ENCODE data around the gene RCAN2.

Gene RCAN2

DNA sequence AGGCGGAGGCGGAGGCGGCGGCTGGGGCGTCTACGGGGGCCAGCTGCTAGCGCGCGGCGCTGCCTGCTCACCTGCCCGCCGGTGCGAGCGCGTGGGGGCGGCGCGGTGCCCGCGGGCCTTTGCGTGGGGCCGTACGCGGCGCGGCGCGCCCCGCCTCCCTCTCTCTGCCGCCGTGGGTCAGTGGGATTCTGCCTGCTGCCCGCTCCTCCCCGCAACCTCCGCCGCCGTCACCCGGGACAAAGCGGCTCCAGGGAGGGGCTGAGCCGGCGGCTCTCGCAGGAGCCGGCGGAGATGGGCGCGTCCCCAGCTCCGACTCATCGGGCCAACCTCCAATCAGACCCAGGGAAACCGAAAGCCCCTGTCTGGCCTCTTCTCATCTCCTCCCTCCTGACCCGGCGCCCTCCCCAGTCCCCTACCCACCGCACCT is at the start of gene RCAN2:
Gene RCAN2, minus strand, starts transcription at position 249 of the 427 bp plus-strand sequence.
- DNase-seq = peak in 1 of 2 donors; percentile 2

DNA sequence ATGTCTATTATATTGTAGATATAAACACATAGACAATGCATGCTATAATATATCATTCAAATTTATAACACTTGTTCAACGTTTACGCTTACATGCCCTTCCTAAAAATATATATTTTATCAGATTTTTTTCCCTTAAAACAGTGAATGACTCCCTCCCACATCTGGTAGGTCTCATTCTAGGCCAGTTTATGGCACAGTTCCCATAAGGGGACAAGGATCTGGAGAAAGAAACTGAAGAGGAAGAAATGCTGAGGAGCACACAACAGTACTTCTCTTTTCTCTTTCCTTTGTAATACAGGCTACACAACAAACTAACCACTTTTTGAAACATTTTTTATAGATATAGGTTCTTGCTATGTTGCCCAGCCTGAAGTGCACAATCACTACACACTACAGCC is 48.6 kb upstream of the RCAN2 start:
- DNase-seq = no peak

DNA sequence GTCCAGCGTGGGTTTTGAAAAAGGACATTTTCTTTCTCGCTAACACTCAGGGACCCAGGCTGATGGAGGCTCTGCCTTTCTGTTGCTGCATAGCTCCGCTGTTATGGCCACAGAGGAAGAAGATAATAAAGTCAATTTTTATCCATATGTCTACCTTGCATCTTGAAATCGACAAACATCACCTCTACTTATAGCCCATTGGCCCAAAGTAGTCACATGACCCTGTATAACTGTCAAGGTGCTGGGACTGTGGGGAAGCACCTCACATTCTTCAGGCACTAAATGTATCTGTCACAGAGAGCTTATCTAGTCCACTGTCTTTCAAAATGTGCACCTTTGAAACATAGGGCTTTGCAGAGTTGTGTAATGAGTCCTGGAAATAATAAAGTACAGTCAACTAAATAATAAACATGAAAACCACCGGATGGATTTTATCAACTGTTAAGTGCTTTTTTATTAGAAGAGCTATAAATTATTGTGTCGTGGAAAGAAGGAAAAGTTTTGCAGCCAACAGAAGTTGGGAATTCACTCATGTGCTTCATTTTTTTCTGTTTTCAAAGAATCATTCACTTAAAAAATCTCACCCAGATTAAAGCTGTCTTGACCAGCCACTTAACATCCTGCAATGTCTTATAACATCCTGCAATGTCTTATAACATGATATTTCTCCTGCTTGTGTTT is 47.7 kb upstream of the RCAN2 start:
- DNase-seq = no peak

DNA sequence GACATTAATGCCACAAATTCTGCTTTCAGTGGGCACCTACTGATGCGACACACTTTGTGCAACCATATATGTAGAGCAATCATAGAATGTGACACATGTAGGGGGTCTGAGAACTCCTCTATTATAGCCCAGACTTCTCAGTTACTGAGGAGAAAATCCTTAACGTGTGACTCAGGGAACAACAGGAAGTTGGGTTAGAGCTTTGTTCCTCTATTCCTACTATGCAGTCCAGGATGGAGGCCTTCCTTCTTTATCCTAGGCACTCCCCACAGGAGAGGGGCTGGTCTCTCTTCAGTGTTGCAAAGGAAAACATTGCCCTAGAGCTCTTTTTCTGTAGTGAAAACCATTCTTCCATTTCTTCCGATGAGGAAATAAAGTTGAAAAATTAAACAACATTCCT is 39.6 kb upstream of the RCAN2 start:
- no peak for DNase-seq

GRCh38 chr6:46528961-46529750 is 37.9 kb upstream of the RCAN2 start:
- DNase-seq = no peak

GRCh38 chr6:46526607-46527006 is 35.4 kb upstream of the RCAN2 start:
- DNase-seq = no peak

DNA sequence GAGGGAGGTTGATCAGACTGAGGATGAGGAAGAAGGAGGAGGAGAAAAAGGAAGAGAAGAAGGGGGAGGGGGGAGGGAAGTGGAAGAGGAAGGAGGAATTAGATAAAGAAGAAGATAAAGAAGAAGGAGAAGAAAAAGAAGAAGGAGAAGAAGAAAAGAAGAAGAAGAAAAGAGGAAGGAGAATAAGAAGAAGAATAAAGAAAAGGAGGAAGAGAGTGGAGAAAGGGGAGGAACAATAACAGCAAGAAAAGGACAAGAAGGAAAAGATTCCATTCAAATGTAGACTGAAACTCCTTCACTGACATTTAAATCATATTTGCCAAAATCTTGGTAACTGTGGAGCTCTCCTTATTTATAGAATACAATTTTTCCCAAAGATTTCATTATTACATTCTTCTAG is 34.3 kb upstream of the RCAN2 start:
- DNase-seq = no peak

DNA sequence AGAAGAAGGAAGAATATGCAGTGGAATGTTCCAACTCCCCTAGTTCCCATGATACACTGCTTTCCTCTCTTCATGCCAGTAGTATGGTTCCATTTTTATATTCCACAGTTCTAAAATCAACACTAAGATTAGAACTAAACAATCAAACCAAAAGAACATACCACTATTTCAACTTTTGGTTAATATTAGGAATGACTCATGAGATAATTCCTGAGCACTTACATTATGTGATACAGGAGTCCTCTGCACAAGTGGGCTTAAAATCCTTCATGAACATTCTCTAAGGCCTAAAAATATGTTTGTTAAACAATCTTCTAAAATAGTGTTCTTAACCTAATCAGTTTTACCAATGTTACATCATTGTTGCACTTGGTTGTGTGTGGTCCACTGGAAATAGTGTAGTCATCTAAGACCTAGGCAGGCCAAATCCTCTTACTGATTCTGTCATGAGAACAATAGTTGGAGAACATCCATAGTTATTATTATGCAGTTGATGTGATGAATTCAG is 30.3 kb upstream of the RCAN2 start:
- DNase-seq = no peak

GRCh38 chr6:46517202-46517601 is 26.0 kb upstream of the RCAN2 start:
- no peak for DNase-seq

GRCh38 chr6:46513533-46513932 is 22.3 kb upstream of the RCAN2 start:
- no peak for DNase-seq

DNA sequence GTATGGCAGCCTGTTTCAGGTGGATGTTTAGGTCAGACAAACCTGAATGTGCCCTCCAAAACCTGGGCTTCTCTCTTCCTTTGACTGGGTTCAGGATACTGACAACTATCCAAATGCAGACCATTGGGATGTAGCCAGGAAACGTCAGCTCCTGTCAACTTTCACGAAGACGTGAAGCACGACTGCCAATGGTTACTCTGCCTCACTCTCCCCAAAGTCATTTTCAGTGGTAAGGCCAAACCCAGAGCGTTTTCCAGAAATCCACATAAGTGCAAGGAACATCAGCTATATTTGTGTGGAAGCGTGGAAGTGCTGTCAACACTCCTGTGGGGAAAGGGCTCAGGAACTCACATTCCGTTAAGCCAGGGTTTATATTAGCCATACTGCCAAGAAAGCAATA is 20.1 kb upstream of the RCAN2 start:
- no peak for DNase-seq

DNA sequence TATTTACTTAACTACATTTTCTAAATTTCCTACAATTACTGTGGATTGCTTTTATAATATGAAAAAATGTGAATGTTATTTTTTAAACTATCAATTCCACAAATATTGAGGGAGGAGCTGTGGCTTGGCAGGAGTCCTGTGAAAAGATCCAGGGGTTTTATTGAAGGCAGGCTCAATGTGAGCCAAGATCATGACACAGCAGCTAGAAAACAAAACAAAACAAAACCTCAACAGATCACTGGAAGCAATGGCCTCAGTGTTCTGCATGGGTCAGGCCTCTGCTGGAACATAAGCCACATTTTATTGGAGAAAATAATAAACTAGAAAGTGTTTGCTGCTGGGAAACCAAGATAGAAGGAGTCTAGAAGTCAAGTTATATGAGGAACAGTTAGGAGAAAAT is 19.4 kb upstream of the RCAN2 start:
- DNase-seq = no peak

- DNase-seq = no peak
Measured at GRCh38 chr6:46509981-46510510, 18.8 kb upstream of the RCAN2 start.

DNA sequence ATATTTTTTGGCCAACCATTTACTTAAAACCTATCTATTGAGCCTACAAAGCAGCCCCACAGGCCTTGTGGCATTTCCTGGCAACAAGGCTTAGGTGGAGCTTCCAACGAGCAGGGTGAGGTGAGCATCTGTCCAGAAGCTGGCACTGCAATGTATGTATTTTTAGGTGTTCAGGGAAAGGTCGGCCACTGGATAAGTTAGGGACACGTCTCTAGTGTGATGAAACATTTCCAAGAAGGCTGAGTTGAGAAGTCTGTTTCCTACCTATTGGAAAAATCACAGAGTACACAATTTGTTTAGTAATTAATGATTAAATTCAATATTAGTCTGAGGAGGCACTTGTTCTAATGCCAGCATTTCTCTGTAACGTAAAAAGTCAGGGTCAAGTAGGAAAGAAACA is 17.8 kb upstream of the RCAN2 start:
- no peak for DNase-seq

DNA sequence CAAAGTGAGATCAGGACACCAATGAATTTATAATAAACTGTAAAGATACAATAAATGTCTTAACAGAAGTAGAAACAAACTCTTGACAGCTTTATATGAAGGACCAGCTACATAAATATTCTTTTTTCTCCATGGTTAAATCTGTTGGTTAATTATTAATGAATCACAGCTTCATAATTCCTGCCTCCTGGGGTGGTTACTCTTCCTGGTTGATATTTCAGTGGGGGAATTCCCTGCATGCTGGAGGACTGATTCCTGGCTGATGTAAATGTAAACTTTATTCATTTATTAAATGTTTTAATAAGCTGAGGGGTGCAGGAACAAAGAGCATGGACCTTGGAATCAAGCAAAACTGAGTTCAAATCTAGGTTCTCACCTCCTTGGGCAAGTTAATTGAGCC is 16.2 kb upstream of the RCAN2 start:
- DNase-seq = no peak

- DNase-seq = no peak
Measured at GRCh38 chr6:46505693-46506512, 14.7 kb upstream of the RCAN2 start.

- DNase-seq = no peak
Measured at GRCh38 chr6:46504242-46504641, 13.0 kb upstream of the RCAN2 start.

DNA sequence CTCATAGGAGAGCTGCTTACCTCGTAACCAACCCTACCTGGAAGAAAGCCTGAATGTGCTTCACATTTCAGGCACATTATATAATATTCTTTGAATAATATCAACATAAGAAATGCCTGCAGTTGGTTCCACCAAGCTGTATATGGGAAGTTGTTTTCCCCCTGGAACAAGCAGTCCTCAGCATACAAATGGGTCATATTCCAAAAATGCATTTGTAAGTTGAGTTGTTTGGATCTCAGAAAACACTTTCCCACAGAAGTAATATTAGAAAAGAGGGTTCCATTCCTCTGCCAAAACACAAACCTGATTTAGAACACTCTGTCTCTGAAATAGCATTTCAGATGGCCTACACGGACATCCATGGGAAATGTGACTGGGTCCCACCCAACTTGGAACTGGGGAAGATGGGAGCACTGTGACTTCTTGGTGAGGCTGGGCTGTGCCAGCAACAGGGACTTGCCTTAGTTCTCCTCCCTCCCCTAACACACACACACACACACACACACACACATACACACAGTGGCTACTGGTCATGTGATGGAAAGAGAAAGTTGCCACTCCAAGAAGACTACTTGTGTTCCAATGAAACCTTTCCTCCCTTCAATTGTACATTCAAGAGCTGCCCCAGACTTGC is 11.4 kb upstream of the RCAN2 start:
- DNase-seq = no peak

GRCh38 chr6:46501136-46502089 is 10.2 kb upstream of the RCAN2 start:
- DNase-seq = no peak

- no peak for DNase-seq
Measured at GRCh38 chr6:46500382-46500781, 9.1 kb upstream of the RCAN2 start.

Measured in activated CD4-positive, alpha-beta T cell treated with anti-CD3 and anti-CD28 coated beads for 4 hours (primary cell).